Tibial nerve (tissue), 4 donors: ENCODE results near the gene BMF.

Source experiments
- CTCF ChIP-seq, 5 experiments: fragments of 200-600 bp in 3 of 5; fragments of 450-650 bp in 2 of 5; sonication (generic) in 3 of 5; IDR thresholded peaks; one replicate each; pipeline ENCODE4 v1.5.1; 2016 to 2019; ENCODE audit warnings: antibody characterized with exemption in 5 of 5, mild to moderate bottlenecking in 3 of 5, moderate library complexity in 2 of 5
- EP300 ChIP-seq, 2 donors: sonication (generic); formaldehyde crosslinking; IDR thresholded peaks; one replicate each; pipeline ENCODE4 v1.6.1; 2017; ENCODE audit warnings: antibody characterized with exemption in 2 of 2, mild to moderate bottlenecking in 1 of 2
- POLR2A ChIP-seq, 2 donors: fragments of 450-650 bp; IDR thresholded peaks; one replicate each; pipeline ENCODE4 v1.6.1; 2017; ENCODE audit warnings: antibody characterized with exemption in 2 of 2, mild to moderate bottlenecking in 2 of 2, moderate library complexity in 2 of 2

- TF ChIP-seq CTCF (IDR thresholded peaks at IDR 0.05) (no peak), POLR2A (IDR thresholded peaks at IDR 0.05) (no peak), EP300 (IDR thresholded peaks at IDR 0.05) (no peak)
Measured at GRCh38 chr15:40115670-40116093, 7.0 kb upstream of the BMF start.
